Kasumi-1 (cell line): ENCODE measurements around the gene ATG4B.

Experiments used
- DNase-seq, 2 experiments: peaks; one replicate each; lab custom pipeline; 2025; lab: John Stamatoyannopoulos, UW

ATG4B gene

DNA sequence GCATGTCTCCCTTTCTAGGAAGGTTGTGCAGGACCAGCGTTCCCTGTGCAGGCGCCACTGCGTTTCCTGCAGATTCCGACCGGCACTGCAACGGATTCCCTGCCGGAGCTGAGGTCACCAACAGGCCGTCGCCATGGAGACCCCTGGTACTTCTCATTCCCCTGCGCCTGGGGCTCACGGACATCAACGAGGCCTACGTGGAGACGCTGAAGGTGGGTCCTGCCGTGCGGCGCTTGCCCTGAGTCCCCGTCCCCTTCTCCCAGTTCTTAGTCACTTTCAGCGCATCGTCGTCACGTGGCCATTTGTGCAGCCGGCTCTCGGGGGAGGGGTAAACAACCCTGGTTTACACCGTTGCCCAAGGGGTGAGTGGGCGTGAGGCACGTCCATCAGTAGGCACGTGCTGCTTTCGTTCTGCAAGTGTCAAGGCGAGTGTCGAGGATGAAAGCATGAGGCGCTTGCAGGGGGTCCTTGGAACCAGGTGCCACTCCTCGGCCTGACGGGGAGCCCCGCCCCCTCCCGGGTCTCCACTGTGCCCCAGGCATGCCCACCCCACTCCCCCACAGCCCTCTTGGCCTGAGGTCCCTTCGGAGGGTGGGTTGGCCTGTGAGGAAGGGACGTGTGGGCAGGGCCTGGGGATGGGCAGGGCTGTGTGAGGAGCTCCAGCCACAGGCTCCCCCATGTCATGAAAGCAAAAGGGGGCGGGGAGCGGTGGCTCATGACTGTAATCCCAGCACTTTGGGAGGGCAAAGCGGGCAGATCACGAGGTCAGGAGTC, 29.3 kb downstream of the ATG4B start:
- DNase-seq: no peak

DNA sequence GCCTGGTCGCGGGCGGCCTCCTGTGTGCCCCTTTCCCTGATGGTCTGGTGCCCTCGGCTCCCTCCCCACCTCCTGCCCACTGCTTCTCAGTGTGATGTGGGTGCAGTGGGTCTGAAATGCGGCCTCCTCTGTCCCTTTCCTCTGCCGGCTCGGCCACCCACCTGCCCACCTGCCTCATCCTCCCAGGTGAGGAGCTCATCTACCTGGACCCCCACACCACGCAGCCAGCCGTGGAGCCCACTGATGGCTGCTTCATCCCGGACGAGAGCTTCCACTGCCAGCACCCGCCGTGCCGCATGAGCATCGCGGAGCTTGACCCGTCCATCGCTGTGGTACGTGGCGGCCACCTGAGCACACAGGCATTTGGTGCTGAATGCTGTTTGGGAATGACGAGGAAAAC, 30.9 kb downstream of the ATG4B start:
- DNase-seq: no peak

DNA sequence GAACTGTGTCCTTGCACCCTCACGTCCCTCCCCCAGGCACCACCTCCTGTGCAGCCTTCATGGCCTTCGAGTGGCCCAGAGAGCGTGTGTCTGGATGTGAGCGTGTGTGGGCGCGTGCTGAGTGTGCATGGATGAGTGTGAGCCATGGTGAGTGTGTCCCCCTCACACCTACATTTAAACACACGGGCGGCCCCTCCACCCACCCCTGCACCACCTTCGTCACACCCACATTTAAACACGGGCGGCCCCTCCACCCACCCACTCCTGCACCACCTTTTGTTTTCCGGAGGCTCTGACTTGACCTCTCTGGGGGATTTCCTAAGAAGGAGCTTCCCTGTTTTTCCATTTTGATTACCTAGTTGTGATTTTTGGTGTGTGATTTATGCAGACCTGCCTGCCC, 31.3 kb downstream of the ATG4B start:
- no peak for DNase-seq

DNA sequence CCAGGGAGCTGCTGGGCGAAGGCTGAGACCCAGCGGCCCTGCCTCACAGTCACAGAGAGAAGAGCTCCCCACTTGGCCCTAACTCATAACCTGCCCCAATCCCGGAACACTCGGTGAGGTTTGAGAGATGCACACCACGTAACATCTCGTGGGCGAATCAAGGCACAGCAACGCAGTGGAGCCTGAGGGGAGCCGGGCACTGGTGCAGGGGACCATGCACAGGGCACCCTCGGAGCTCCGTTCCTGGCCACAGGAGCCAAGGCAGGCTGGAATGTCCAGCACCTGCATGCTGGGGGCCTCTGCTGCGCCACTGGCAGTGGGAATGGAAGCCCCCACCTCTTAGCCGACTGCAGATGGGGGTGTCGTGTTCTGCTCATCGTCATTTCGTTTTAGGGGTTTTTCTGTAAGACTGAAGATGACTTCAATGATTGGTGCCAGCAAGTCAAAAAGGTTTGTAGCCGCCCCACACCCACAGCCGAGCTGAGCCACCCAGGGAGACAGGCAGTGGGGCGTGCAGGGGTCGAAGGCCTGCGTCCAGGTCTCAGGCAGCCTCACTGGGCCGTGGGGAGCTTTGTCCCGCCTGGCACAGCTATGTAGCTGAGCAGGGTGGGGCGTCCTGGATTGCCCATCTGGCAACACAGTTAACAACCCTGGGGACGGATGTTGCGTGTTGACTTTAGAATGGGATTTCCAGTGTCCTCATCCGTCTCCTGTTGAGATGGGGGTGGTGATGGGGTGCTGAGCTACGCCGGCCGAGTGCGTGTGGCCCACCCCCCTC, 33.0 kb downstream of the ATG4B start:
- DNase-seq: no peak

DNA sequence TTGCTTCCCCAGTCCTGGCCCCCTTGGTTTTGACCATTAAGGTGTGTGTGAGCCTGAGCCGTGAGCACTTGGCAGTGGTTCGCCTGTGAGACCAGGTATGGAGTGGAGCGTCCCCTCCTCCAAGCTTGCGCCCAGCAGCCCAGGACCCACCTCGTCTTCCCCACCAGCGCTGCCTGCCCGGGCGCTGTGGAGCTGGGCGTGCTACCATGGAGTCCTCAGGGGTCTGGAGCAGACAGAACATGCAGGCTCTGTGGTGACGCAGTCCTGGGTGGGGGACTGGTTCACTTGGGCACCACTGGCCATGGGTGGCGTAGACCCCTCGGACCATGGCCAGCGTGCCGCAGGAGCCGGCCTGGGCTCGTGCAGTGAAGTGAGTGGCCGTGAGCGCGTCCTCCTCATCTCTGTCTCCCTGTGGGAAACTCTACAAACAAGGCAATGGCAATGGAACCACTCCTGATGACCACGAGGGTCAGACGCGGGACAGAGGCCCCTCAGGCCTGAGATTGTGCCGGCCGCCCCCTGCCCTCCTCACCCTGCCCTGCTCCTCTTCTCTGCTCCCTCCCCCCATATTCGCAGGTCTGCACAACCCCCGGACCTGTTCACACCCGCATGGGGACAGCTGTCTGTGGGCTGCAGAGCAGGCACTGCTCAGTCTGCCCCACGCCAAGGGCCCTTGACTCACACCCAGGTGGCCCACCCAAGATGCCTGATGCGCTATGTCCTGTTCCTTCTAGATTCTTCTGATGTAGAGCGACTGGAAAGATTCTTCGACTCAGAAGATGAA, 34.2 kb downstream of the ATG4B start:
- no peak for DNase-seq

DNA sequence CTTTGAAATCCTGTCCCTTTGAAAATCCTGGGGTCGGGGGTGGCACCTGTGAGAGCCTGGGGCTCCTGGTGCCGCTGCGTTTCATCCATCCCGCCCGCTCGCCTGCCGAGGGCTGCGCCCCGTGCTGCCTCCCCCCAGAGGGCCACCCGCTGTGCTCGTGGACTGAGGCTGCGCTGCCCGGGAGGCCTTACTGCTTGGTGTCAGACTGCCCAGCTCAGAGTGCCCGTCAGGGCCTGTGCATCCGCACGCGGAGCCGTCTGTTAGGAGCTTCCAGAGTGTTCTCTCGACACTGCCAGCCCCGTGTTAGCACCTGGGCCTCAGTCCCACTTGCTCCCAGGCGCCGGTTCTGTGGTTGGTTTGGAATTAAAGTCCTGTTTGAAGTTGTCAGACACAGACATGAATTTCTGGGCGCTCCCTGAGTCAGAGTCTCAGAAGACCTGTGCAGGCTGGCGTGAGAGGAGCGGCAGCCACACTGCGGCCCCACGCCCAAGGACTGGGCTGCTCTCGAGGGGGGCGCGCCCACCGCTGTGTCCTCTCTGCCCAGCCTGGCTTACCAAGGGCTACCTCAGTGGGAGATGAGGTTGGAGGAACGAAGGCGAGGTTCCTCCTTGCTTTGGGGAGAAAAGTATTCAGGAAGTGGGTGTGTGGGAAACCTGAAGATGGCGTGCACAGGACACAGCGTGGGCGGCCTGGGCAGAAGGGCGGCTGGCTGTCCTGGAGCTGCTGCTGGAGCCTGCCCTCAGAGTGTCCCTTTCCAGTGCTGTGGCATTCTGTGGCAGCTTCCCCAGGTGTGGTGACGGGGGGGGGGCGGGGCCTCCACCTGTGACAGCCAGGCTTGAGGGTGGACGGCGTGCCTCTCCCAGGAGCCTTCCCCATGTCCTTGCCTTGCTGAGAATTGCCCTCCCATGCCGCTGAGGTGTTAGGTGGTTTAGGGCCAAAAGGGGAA, 35.0 kb downstream of the ATG4B start:
- DNase-seq: no peak

DNA sequence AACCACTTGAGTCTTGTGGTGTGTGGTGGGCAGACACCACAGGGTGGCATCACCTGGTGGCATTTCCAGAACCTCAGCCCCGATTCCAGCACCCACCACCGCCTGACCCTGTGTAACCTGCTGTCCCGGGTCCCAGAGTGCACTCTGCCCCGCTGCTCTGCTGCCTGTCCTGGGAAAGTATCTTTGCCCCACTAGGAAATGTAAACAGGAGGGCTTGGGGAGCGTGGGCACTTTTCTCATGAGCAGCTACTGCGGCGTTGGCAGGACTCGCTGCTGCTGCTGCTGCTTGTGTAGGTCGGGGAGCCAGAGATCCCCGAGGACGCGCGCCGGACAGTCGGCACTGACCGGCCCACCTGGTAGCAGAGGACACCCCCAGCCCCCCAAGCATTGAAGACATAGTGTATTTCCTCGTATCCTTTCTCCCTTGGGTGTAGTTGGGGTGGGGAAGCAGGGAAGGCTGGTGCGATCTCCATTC, 35.7 kb downstream of the ATG4B start:
- DNase-seq: no peak

DNA sequence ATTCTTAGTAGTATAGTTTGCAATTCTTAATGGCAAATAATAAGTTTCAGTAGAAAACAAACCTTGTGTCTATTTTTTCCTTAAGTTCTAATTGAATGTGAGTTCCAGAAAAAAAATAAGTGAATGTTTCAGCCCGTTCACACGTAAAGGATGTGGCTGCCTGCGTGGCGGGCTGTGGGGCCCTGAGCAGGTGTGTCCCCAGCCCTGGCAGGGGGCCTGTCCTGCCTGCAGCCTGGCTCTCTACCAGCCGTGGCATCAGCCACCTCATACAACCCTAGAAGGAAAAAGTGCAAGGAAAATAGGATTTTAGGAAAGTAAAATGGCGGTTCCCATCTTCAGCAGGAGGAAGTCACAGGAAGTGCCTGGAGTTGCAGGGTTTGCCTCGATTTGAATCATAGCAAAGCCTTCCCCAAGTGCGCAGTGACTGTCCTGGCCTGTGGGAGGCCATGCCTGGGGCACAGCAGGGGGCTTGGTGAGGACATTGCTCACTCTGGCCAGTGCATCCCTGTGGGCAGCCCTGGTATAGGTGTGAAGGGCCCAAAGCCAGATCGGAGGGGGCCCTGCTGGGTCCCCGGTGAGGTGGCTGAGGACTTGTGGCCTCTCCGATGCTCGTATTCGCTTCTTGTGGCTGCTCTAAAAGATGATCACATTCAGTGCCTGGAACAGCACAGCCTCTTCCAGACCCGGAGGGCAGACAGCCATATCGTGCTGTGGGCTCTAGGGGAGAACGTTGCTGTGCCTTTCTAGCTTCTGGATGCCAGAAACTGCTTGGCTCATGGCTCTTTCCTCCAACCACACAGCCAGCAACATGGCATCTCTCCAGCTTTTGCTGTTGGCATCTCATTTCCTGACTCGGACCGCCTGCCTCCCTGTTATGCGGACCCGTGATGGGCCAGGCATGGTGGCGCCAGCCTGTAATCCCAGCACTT, 36.6 kb downstream of the ATG4B start:
- no peak for DNase-seq

DNA sequence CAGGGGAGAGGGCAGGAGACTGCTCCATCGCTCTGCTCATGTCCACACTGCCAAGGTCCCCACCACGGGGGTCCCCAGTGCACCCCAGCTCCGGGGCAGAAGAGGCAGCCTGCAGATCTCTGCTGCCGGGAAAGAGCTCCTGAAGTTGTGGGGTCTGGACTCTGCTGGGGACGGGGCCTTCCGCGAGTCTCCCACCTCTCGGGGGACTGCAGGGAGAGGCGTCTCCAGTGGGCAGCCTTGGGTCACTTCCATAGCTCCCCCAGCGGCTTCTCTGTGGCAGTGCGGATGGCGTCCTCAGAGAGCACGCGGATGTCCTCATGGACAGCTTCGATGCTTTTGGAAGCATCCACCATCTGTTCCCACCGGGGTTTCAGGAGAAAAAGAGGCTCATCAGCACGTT, 38.4 kb downstream of the ATG4B start:
- DNase-seq: no peak

DNA sequence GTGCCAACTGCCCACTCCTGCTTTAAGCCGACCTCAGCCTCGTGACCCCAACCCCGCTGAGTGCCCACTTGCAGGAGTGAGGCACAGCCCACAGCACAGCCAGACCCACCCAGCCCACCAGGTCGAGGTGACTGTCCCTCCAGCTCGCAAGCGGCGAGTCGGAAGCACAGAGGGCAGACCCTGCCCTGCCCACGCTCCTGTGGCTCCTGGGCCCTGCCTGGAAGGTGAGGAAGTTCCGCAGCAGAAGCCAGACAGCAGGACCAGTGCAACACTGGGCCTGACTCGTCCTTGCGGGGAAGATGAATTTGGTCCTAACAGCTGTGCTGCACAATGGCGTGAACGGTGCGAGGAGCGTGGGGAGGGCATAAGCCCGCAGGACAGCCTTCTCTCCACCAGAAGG, 39.2 kb downstream of the ATG4B start:
- DNase-seq: no peak

DNA sequence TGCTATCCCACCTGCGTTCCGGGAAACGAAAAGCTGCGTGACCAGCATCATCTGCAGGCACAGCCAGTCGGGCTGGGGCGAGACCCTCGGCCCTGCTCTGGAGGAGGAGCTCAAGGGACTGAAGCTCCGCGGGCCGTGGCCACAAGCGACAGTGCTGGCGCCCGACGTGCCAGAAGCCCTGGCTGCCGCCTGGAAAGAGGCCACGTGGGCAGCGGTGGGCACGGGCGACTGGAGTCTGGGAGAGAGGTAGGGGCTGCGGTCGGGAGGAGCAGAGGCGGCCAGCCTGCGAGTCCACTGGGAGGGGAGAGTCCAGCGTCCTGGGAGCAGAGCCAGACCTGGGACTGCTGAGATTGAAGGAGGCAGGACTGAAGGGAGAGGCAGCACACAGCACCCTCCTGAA, 39.9 kb downstream of the ATG4B start:
- no peak for DNase-seq

DNA sequence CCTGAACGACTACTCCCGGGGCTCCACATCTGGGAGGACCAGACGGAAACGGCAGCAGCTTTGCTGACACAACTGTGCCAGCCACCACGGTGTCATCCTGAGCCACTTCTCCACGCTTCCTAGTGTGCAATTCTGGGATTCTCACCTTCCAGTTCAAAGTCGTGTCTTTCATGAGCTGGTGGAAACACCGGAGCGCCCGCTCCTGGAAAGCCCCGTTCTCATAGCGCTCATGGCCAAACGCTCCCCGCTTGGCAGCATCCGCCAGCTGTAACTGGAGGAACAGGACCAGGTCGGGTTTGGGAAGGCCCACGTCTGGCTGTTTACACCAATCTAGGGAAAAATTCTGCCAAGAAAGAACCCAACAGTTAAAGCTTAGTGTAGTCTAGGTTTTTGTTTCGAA, 40.8 kb downstream of the ATG4B start:
- DNase-seq: no peak

DNA sequence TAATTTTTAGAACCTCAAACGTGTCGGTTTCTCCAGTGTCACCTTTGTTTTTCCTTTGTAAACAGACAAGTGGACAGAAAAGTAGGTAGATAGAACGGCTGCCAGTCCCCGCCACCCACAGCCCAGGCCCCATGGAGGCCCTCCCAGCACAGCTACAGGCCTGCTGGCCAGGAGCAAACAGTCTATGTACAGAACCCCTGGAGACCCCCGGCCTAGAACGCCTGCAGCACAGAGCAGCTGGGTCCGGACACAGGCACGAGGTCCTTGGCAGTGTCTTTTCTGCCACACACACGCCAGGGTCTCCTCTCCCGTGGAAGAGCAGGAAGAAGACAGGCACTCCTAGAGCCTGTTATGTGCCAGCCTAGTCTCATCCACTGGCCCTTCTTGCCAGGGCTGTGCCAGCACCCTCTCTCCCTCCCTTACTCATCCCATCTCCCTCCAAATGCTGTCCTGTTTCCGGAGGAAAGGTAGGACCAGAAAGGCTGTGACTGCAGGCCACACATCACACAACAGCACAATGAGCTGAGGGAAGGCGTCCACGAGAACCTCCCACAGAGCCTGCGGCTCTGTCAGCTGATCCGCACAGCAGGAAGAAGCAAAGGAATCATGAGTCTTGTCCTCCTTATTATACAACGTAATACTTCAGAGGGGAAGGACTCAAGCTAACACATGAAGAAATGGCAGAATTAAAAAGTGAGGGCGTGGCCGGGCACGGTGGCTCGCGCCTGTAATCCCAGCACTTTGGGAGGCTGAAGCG, 41.5 kb downstream of the ATG4B start:
- DNase-seq: no peak

DNA sequence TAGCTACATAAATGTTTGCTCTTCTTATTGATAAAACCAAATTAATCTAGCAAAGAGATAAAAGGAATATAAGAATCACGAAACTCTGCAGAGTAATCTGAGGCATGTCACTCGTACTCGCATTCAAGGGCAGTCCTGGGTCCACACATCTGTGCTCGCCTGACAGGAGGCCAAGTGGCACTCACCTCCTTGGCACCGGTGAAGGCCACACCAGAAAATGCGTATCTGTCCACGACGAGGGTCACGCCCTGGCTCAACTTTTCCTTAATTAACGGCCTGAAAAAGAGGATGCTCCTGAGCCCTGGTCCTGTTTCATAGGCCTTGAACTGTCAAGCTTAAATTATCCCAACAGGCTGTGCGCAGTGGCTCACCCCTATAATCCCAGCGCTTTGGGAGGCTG, 42.6 kb downstream of the ATG4B start:
- DNase-seq: no peak

DNA sequence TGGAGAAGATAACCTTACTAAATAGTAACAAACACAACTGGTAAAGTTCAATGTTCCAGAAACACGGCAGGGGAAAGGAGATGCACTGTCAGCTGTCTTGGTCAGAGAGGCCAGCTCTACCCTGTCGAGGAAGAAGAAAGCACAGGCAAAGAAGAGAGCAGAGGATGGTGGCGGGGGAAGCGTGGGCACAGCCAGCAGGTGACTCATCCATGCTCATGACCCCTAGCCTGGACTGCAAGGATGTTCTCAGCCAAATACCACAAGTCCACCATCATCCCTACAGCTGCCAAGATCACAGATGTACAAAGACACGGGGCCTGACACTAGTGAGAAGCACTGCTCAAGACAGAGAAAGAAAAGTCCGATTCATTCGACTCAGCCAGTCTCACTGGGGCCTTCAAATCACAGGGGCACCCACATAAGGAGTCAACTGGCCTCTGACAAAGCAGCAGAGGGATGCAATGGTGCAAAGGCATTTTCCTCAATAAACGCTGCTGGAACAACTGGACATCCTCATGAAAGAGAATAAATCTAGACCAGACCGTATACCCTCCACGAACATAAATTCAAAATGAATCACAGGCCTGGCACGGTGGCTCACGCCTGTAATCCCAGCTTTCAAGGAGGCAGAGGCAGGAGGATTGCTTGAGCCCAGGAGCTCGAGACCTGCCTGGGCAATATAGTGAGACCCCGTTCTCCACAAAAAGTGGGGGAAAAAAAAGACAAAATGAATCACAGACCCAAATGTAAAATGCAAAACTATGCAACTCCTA, 43.5 kb downstream of the ATG4B start:
- no peak for DNase-seq

DNA sequence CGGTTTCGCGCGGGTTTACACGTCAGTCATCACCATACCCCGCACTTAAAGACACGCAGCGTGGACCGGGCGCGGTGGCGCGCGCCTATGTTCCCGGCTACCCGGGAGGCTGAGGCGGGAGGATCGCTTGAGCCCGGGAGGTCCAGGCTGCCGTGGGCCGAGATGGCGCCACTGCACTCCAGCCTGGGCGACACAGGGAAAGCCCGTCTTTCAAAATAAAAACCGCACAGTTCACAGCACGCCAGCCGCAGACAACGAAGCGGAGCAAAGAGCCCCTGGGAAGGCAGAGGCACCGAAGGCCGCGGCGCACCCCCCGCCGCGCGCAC, 48.8 kb downstream of the ATG4B start:
- no peak for DNase-seq

DNA sequence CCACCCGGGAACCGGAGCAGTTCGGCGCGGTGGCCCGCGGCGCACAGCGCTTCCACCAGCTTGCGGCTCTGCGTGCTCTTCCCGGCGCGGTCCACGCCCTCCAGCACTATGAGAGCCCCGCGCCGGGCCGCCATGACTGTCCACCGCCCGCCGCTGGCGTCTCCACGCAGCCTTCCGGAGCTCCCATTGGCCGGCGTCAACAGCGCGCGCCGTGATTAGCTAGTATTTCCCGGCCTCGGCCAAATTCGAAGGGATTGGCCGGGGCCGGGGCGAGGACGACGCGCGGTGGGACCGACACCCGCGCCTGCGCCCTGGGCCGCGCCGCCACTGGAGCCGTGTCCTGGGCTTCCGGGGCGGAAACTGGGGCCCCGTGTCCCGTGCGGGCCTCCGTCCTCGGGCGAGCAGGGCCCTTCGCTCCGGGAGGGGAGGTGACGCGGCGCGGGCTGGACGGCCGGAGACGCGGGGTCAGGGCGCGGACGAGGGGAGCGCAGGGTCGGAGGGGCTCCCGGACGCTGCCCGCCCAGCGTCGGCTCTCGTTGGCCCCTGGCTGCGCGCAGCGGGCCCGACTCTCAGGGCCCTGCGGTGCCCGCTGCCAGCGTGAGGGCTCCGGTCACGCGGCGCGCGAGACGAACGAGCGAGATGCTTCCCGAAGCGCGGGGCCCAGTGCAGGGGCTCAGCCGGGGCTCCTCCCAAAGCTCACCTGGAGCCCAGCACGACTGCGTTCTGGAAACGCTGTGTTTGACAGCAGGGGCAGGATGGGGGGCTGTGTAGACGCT, 49.3 kb downstream of the ATG4B start, which contains the start of gene DTYMK:
TSS of gene DTYMK (minus strand) at position 166 of the 776 bp plus-strand sequence. CDS start at position 134, 32 bp downstream.
- DNase-seq: peak; percentile 74 to 79

DNA sequence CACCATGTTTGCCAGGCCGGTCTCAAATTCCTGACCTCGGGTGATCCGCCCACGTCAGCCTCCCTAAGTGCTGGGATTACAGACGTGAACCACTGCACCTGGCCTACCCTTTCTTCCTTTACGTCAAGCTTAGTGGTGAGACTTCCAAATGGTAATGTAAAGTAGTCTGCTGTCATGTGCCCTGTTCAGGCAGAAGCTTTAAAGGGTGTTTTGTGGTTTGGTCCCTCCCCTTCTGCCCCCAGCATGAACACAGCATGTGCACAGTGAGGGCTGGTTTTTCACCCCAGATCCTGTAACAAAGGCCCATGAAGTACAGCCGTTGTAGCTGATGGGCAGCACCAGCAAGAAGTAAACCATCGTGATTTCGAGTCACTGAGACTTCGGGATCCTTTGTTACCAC, 51.8 kb downstream of the ATG4B start:
- no peak for DNase-seq
